SK-N-SH treated with all-trans-retinoic acid at 6 μM for 48 hours (cell line): Measurements from ENCODE around the gene VN1R5.

Experiments used
- ATAC-seq: fragments of 200-7000 bp; cut with Tn5 transposase; 3 replicates; pipeline ENCODE4 v1.9.1; 2020; ENCODE audit warnings: mild to moderate bottlenecking, moderate library complexity
- ARNTL ChIP-seq: fragments of 450-650 bp; formaldehyde crosslinking; IDR thresholded peaks from 2 replicates; pipeline ENCODE4 v1.5.0; 2020; ENCODE audit warnings: low read depth, mild to moderate bottlenecking, moderate library complexity, borderline replicate concordance
- GLIS3 ChIP-seq: fragments of 250-450 bp; sonication (Bioruptor Pico); IDR thresholded peaks from 2 replicates; pipeline ENCODE4 v1.5.0; 2020; ENCODE audit warnings: mild to moderate bottlenecking, moderate library complexity
- ISL1 ChIP-seq: fragments of 250-450 bp; sonication (Bioruptor Pico); IDR thresholded peaks from 2 replicates; pipeline ENCODE4 v2.1.2; 2022; ENCODE audit warnings: mild to moderate bottlenecking, moderate library complexity
- OSR1 ChIP-seq: fragments of 250-450 bp; sonication (Bioruptor Pico); IDR thresholded peaks from 2 replicates; pipeline ENCODE4 v1.8.0; 2022; ENCODE audit warnings: moderate library complexity, mild to moderate bottlenecking, inconsistent platforms
- PPARA ChIP-seq: fragments of 250-450 bp; sonication (Bioruptor Pico); IDR thresholded peaks from 2 replicates; pipeline ENCODE4 v1.5.0; 2020; ENCODE audit warnings: mild to moderate bottlenecking, borderline replicate concordance
- RARB ChIP-seq: fragments of 250-450 bp; sonication (Bioruptor Pico); IDR thresholded peaks from 2 replicates; pipeline ENCODE4 v1.8.0; 2021; ENCODE audit warnings: mild to moderate bottlenecking, moderate library complexity
- SNAI2 ChIP-seq: fragments of 250-450 bp; sonication (Bioruptor Pico); IDR thresholded peaks from 2 replicates; pipeline ENCODE4 v1.5.0; 2020; ENCODE audit warnings: mild to moderate bottlenecking, moderate library complexity
- TCF4 ChIP-seq: fragments of 250-450 bp; sonication (Bioruptor Pico); IDR thresholded peaks from 2 replicates; pipeline ENCODE4 v1.8.0; 2021; ENCODE audit warnings: mild to moderate bottlenecking, moderate library complexity, borderline replicate concordance
- TOX ChIP-seq: fragments of 250-450 bp; sonication (Bioruptor Pico); IDR thresholded peaks from 2 replicates; pipeline ENCODE4 v1.8.0; 2021; ENCODE audit warnings: mild to moderate bottlenecking, moderate library complexity, borderline replicate concordance
- ZFP3 ChIP-seq: fragments of 250-450 bp; sonication (Bioruptor Pico); IDR thresholded peaks from 2 replicates; pipeline ENCODE4 v1.5.0; 2020; ENCODE audit warnings: mild to moderate bottlenecking, moderate library complexity
- ZFP30 ChIP-seq: fragments of 450-650 bp; formaldehyde crosslinking; IDR thresholded peaks from 2 replicates; pipeline ENCODE4 v1.5.0; 2022; ENCODE audit warnings: mild to moderate bottlenecking, moderate library complexity
- ZNF565 ChIP-seq: fragments of 450-650 bp; formaldehyde crosslinking; conservative IDR thresholded peaks from 2 replicates; pipeline ENCODE4 v1.5.0; 2020; ENCODE audit warnings: low read depth, mild to moderate bottlenecking, moderate library complexity
- ZNF70 ChIP-seq: fragments of 450-650 bp; formaldehyde crosslinking; IDR thresholded peaks from 2 replicates; pipeline ENCODE4 v1.5.0; 2020; ENCODE audit warnings: mild to moderate bottlenecking, moderate library complexity
- ZNF8 ChIP-seq: fragments of 450-650 bp; formaldehyde crosslinking; IDR thresholded peaks from 2 replicates; pipeline ENCODE4 v1.5.0; 2020; ENCODE audit warnings: mild to moderate bottlenecking, moderate library complexity
- TF ChIP-seq, protein P1 (sequence below): fragments of 250-450 bp; sonication (Bioruptor Pico); IDR thresholded peaks from 2 replicates; pipeline ENCODE4 v1.5.1; 2021; ENCODE audit warnings: mild to moderate bottlenecking, moderate library complexity
- TF ChIP-seq, protein P2 (sequence below): fragments of 250-450 bp; sonication (Bioruptor Pico); IDR thresholded peaks from 2 replicates; pipeline ENCODE4 v1.8.0; 2021; ENCODE audit warnings: low read depth, mild to moderate bottlenecking, moderate library complexity, borderline replicate concordance
- TF ChIP-seq, protein P3 (sequence below): fragments of 250-450 bp; sonication (Bioruptor Pico); IDR thresholded peaks from 2 replicates; pipeline ENCODE4 v1.5.1; 2020; ENCODE audit warnings: low read depth, mild to moderate bottlenecking, moderate library complexity
- TF ChIP-seq, protein P4 (sequence below): fragments of 250-450 bp; sonication (Bioruptor Pico); IDR thresholded peaks from 2 replicates; pipeline ENCODE4 v1.5.0; 2020; ENCODE audit warnings: mild to moderate bottlenecking, moderate library complexity

VN1R5 gene

DNA sequence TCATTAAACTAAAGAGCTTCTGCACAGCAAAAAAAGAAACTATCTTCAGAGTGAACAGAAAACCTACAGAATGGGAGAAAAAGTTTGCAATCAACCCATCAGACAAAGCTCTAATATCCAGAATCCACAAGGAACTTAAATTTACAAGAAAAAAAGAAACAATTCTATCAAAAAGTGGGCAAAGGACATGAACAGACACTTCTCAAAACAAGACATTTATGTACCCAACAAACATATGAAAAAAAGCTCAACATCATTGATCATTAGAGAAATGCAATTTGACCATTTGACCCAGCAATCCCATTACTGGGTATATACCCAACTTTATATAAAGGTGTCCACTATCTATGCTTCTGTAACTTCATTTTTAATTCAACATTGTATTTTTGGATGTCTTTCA lies 31.1 kb upstream of the VN1R5 start:
- TF ChIP-seq GLIS3 (CRISPR knock-in tag) (no peak), ZNF70 (no peak), ZFP30 (CRISPR knock-in tag) (no peak), PPARA (no peak), RARB (CRISPR knock-in tag) (no peak), TCF4 (CRISPR knock-in tag) (no peak)
- no peak for ATAC-seq

DNA sequence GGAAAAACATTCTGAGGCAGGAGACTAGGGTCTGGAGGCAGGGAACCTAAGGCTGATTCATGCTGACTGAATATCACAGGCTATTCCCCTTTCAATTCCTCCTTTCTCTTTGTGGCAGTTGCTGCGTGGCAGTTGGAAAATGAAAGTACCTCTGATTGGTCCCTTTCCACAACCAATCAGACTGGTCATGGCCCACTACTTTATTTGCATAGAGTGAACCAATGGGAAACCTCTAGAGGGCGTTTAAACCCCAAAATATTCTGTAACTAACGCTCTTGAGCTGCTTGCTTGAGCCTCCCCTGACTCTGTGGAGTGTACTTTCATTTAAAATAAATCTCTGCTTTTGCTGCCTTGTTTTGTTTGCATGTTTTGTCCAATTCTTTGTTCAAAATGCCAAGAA lies 27.7 kb upstream of the VN1R5 start:
- peak; percentile 76 for ATAC-seq
- TF ChIP-seq, protein P1, sequence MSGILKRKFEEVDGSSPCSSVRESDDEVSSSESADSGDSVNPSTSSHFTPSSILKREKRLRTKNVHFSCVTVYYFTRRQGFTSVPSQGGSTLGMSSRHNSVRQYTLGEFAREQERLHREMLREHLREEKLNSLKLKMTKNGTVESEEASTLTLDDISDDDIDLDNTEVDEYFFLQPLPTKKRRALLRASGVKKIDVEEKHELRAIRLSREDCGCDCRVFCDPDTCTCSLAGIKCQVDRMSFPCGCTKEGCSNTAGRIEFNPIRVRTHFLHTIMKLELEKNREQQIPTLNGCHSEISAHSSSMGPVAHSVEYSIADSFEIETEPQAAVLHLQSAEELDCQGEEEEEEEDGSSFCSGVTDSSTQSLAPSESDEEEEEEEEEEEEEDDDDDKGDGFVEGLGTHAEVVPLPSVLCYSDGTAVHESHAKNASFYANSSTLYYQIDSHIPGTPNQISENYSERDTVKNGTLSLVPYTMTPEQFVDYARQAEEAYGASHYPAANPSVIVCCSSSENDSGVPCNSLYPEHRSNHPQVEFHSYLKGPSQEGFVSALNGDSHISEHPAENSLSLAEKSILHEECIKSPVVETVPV: no peak
- TF ChIP-seq, protein P2, sequence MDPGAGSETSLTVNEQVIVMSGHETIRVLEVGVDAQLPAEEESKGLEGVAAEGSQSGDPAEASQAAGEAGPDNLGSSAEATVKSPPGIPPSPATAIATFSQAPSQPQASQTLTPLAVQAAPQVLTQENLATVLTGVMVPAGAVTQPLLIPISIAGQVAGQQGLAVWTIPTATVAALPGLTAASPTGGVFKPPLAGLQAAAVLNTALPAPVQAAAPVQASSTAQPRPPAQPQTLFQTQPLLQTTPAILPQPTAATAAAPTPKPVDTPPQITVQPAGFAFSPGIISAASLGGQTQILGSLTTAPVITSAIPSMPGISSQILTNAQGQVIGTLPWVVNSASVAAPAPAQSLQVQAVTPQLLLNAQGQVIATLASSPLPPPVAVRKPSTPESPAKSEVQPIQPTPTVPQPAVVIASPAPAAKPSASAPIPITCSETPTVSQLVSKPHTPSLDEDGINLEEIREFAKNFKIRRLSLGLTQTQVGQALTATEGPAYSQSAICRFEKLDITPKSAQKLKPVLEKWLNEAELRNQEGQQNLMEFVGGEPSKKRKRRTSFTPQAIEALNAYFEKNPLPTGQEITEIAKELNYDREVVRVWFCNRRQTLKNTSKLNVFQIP (CRISPR knock-in tag): no peak
- TF ChIP-seq TCF4 (CRISPR knock-in tag): no peak
- no peak for TF ChIP-seq ZNF565 (CRISPR knock-in tag)

DNA sequence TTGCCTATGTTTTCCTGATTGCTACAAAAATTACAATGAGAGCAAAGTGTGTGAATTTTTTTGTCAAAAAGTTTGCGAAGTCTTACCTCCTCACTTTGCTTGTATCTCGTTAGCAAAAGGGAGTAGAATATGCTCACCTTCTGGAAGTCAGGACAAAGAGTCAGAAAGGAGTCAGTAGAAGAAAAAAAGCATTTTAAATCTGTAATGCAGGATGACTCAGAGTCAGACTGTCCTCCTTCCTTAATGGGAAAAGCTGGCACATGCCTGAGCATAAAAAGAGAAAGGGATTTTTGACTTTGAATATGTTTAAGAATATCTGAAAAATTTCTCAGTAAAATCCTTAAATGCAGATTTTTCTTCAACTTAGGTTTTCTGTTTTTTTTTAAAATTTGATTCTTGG lies 14.2 kb upstream of the VN1R5 start:
- no peak for TF ChIP-seq TOX
- TF ChIP-seq, protein P3, sequence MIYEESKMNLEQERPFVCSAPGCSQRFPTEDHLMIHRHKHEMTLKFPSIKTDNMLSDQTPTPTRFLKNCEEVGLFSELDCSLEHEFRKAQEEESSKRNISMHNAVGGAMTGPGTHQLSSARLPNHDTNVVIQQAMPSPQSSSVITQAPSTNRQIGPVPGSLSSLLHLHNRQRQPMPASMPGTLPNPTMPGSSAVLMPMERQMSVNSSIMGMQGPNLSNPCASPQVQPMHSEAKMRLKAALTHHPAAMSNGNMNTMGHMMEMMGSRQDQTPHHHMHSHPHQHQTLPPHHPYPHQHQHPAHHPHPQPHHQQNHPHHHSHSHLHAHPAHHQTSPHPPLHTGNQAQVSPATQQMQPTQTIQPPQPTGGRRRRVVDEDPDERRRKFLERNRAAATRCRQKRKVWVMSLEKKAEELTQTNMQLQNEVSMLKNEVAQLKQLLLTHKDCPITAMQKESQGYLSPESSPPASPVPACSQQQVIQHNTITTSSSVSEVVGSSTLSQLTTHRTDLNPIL (CRISPR knock-in tag): no peak
- TF ChIP-seq, protein P1: no peak
- peak; percentile 49; the same call in 1 of the 3 replicates for ATAC-seq

DNA sequence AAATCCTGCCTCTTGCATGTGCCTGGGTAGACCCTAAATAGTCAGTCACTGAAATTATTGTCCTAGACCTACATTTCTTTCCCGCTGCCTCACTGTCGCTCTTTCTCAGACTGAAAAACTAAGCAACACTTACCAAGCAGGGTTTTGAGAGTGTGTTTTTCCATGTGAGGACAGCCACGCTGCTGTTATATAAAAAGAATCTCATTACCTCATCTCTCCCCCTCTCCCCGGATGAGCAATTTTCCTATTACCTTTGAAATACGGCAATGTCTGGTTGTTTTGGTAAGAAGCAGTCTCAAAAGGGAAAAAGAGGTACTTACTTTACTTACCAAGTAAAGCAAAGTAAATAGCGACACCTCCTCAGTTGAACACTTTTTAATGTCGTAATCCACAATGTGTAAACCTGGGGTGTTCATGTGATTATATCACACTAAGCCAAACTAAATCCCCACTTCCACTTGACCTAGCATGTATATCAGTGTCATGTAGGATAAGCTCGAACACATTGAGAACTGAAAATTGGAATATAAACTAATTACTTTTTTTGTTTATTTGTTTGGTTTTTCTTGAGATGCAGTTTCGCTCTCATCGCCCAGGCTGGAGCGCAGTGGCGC lies 12.2 kb upstream of the VN1R5 start:
- ATAC-seq: no peak
- TF ChIP-seq ZNF565 (CRISPR knock-in tag) (no peak), ZNF70 (no peak)
- TF ChIP-seq, protein P4, sequence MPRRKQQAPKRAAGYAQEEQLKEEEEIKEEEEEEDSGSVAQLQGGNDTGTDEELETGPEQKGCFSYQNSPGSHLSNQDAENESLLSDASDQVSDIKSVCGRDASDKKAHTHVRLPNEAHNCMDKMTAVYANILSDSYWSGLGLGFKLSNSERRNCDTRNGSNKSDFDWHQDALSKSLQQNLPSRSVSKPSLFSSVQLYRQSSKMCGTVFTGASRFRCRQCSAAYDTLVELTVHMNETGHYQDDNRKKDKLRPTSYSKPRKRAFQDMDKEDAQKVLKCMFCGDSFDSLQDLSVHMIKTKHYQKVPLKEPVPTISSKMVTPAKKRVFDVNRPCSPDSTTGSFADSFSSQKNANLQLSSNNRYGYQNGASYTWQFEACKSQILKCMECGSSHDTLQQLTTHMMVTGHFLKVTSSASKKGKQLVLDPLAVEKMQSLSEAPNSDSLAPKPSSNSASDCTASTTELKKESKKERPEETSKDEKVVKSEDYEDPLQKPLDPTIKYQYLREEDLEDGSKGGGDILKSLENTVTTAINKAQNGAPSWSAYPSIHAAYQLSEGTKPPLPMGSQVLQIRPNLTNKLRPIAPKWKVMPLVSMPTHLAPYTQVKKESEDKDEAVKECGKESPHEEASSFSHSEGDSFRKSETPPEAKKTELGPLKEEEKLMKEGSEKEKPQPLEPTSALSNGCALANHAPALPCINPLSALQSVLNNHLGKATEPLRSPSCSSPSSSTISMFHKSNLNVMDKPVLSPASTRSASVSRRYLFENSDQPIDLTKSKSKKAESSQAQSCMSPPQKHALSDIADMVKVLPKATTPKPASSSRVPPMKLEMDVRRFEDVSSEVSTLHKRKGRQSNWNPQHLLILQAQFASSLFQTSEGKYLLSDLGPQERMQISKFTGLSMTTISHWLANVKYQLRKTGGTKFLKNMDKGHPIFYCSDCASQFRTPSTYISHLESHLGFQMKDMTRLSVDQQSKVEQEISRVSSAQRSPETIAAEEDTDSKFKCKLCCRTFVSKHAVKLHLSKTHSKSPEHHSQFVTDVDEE: no peak

DNA sequence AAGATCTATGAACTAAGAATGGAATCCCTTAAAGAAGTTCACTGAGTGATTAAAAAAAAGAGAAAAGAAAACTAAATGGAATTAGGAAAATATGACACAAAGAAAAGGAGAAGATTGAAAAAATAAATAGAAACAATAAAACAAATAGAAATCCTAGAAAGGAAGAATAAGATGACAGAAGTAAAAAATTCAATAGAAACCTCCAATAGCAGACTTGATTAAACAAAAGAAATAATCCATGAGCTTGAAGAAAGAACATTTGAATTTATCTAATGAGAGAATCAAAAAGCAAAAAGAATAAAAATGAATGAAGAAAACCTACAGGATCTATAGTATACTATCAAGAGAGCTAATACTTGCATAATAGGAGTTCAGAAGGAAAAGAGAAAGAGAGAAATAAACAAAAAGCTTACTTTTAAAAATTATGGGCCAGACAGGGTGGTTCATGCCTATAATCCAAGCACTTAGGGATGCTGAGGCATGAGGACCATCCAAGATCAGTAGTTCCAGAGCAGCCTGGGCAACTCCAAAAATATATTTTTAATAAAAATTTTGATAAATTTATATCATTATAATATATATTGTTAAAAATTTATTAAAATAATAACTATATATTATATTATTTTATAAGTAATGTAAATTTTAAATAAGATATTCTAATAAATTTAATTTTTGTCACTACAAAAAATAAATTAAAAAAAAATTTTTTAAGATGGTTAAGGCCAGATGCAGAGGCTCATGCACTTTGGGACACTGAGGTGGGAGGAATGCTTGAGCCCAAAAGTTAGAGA lies 9.4 kb upstream of the VN1R5 start:
- no peak for ATAC-seq
- TF ChIP-seq TCF4 (CRISPR knock-in tag): no peak
- no peak for TF ChIP-seq ARNTL (CRISPR knock-in tag)
- TF ChIP-seq SNAI2 (CRISPR knock-in tag): no peak
- TF ChIP-seq, protein P1: no peak
- TF ChIP-seq, protein P2 (CRISPR knock-in tag): no peak
- no peak for TF ChIP-seq ZNF8 (CRISPR knock-in tag)
- TF ChIP-seq OSR1 (CRISPR knock-in tag): no peak
- no peak for TF ChIP-seq PPARA
- TF ChIP-seq GLIS3 (CRISPR knock-in tag): no peak
- no peak for TF ChIP-seq ZNF565 (CRISPR knock-in tag)
- TF ChIP-seq ZFP3 (CRISPR knock-in tag): no peak
- TF ChIP-seq TOX: no peak
- no peak for TF ChIP-seq RARB (CRISPR knock-in tag)
- TF ChIP-seq ISL1 (CRISPR knock-in tag): no peak
